CD14-positive monocyte (primary cell): ENCODE measurements around the gene UQCC5. TPM values are rescaled to one million over a fixed set of nuclear protein-coding genes. Genes with fewer than 3 reads are reported as not detected.

ENCODE experiments used
- DNase-seq, 3 donors: peaks; one replicate each; pipeline ENCODE4 v3.0.0-alpha.2; 2011 to 2022
- H2AFZ ChIP-seq: 2 replicates; pipeline ENCODE4 v1.6.0; 2012; ENCODE audit warnings: mild to moderate bottlenecking, low read depth, low read length, inconsistent platforms; ENCODE audit not compliant: insufficient read depth, poor library complexity, severe bottlenecking
- H3K27ac ChIP-seq, 2 donors: 1 replicate in 1 of 2; 2 replicates in 1 of 2; pipeline ENCODE4 v1.5.1; 2012 to 2013; ENCODE audit warnings: low read length in 2 of 2, control low read depth in 1 of 2, inconsistent platforms in 1 of 2, low read depth in 1 of 2, mild to moderate bottlenecking in 1 of 2
- H3K27me3 ChIP-seq, 2 donors: one replicate each; pipeline versions ENCODE4 v1.6.0 to v1.6.1; 2011 to 2013; ENCODE audit warnings: low read length in 2 of 2; ENCODE audit not compliant: control insufficient read depth in 2 of 2, insufficient read depth in 2 of 2
- H3K36me3 ChIP-seq, 2 donors: replicated peaks in 1 of 2; 1 replicate in 1 of 2; 2 replicates in 1 of 2; pipeline versions ENCODE4 v1.5.1 to v1.6.1; 2012 to 2013; ENCODE audit warnings: low read length in 2 of 2, control low read depth in 1 of 2, inconsistent platforms in 1 of 2, mild to moderate bottlenecking in 1 of 2; ENCODE audit not compliant: insufficient read depth in 2 of 2, control insufficient read depth in 1 of 2
- H3K4me1 ChIP-seq, 2 donors: 1 replicate in 1 of 2; 2 replicates in 1 of 2; pipeline versions ENCODE4 v1.5.1 to v1.6.1; 2012 to 2013; ENCODE audit warnings: low read length in 2 of 2, control low read depth in 1 of 2, inconsistent platforms in 1 of 2, mild to moderate bottlenecking in 1 of 2, moderate library complexity in 1 of 2; ENCODE audit not compliant: insufficient read depth in 2 of 2, control insufficient read depth in 1 of 2
- H3K4me2 ChIP-seq: replicated peaks from 2 replicates; pipeline ENCODE3; 2012; ENCODE audit warnings: low read length, moderate library complexity, mild to moderate bottlenecking; ENCODE audit not compliant: poor library complexity, severe bottlenecking; ENCODE audit errors: extremely low read depth
- H3K4me3 ChIP-seq, 3 experiments: fragments of 200-600 bp in 1 of 3; sonication (generic) in 1 of 3; replicated peaks in 1 of 3; 1 replicate in 2 of 3; 2 replicates in 1 of 3; pipeline ENCODE4 v1.5.1; 2011 to 2013; ENCODE audit warnings: low read length in 3 of 3, mild to moderate bottlenecking in 3 of 3, control low read depth in 2 of 3, low read depth in 2 of 3, inconsistent platforms in 1 of 3, moderate library complexity in 1 of 3
- H3K79me2 ChIP-seq: 2 replicates; pipeline ENCODE4 v1.6.0; 2012; ENCODE audit warnings: mild to moderate bottlenecking, control low read depth, inconsistent platforms, low read length, moderate library complexity; ENCODE audit not compliant: insufficient read depth
- H3K9ac ChIP-seq: 2 replicates; pipeline ENCODE4 v1.6.0; 2017; ENCODE audit warnings: low read length, mild to moderate bottlenecking; ENCODE audit not compliant: insufficient read depth, poor library complexity, severe bottlenecking
- H3K9me3 ChIP-seq, 2 donors: replicated peaks in 1 of 2; 1 replicate in 1 of 2; 2 replicates in 1 of 2; pipeline versions ENCODE4 v1.5.1 to v1.6.1; 2012 to 2013; ENCODE audit warnings: low read length in 2 of 2, control low read depth in 1 of 2; ENCODE audit not compliant: control insufficient read depth in 1 of 2, insufficient read depth in 1 of 2
- H4K20me1 ChIP-seq: 2 replicates; pipeline ENCODE4 v1.6.0; 2012; ENCODE audit warnings: mild to moderate bottlenecking, low read length, control low read depth, moderate library complexity; ENCODE audit not compliant: insufficient read depth
- H3K27ac Mint-ChIP-seq, 7 donors: one replicate each; pipeline ENCODE4 v1.8.0; 2020; ENCODE audit warnings: mild to moderate bottlenecking in 7 of 7, mixed read lengths in 7 of 7, moderate library complexity in 6 of 7, inconsistent platforms in 2 of 7
- H3K27me3 Mint-ChIP-seq, 3 donors: one replicate each; pipeline ENCODE4 v1.8.0; 2021 to 2022; ENCODE audit warnings: low read depth in 3 of 3, mild to moderate bottlenecking in 3 of 3, mixed read lengths in 3 of 3, moderate library complexity in 3 of 3, inconsistent platforms in 1 of 3
- H3K36me3 Mint-ChIP-seq, 2 donors: one replicate each; pipeline ENCODE4 v1.8.0; 2020; ENCODE audit warnings: mixed read lengths in 2 of 2, inconsistent platforms in 1 of 2, mild to moderate bottlenecking in 1 of 2
- H3K4me1 Mint-ChIP-seq: one replicate; pipeline ENCODE4 v1.8.0; 2020; ENCODE audit warnings: mild to moderate bottlenecking, mixed read lengths
- H3K4me3 Mint-ChIP-seq, 2 donors: one replicate each; pipeline ENCODE4 v1.8.0; 2020; ENCODE audit warnings: mild to moderate bottlenecking in 2 of 2, mixed read lengths in 2 of 2, moderate library complexity in 1 of 2
- H3K9me3 Mint-ChIP-seq, 7 donors: one replicate each; pipeline ENCODE4 v1.8.0; 2020 to 2022; ENCODE audit warnings: mixed read lengths in 7 of 7, mild to moderate bottlenecking in 6 of 7, moderate library complexity in 6 of 7, inconsistent platforms in 2 of 7
- CTCF ChIP-seq: fragments of 200-600 bp; IDR thresholded peaks from one replicate; pipeline ENCODE4 v1.8.0; 2022; ENCODE audit warnings: antibody characterized with exemption, mild to moderate bottlenecking
- WGBS: methylation state at CpG from one replicate; pipeline ENCODE4 v1.1.5; 2013; ENCODE audit warnings: missing lambda C conversion rate; ENCODE audit not compliant: insufficient coverage; 5-methylcytosine and 5-hydroxymethylcytosine counted together
- intact Hi-C, 2 donors: fragments of 100-400 bp; cut with micrococcal nuclease; formaldehyde crosslinking; loops; one replicate each; pipeline versions ENCODE4 v1.15.0 to v1.15.1; 2023
- polyA plus RNA-seq, 3 donors: library from polyadenylated mRNA; depleted of rRNA in 1 of 3; unstranded in 2 of 3; stranded (reverse) in 1 of 3; fragments of 300-500 nt in 2 of 3; fragments of >200 nt in 1 of 3; fragmentation: Illumina TruSeq in 2 of 3; gene quantifications; 1 replicate in 2 of 3; 2 replicates in 1 of 3; pipeline ENCODE4 v1.2.3, GENCODE V29; 2012 to 2021

The UQCC5 gene
- polyA plus RNA-seq, 3 donors: 1.4 to 52.1 (median 43.3) TPM

GRCh38 chr3:52520716-52521487 is 15.5 kb upstream of the UQCC5 start:
- Histone ChIP-seq H3K9ac (no peak overlapping the region), H3K36me3 (peaks cover 96 to 99% of the 10 kb centered on the region in 2 donors), H3K27me3 (no peaks in the 10 kb centered on the region), H3K4me1 (no peaks in the 10 kb centered on the region), H4K20me1 (peaks cover 11% of the 10 kb centered on the region), H3K9me3 (no peaks in the 10 kb centered on the region), H2AFZ (no peak overlapping the region), H3K4me2 (no peak overlapping the region), H3K79me2 (no peaks in the 10 kb centered on the region), H3K4me3 (no peak overlapping the region), H3K27ac (no peak overlapping the region)
- Mint-ChIP-seq H3K4me1 (no peaks in the 10 kb centered on the region), H3K4me3 (no peak overlapping the region), H3K9me3 (no peaks in the 10 kb centered on the region), H3K36me3 (peaks cover 81 to 96% of the 10 kb centered on the region in 2 donors), H3K27ac (peak overlapping the region in 1 of 7 donors; percentile 67), H3K27me3 (peaks cover 1 to 4% (median 1%) of the 10 kb centered on the region in 3 donors)
- 98% methylated on average over 17 of the region's 20 CpGs for WGBS
- TF ChIP-seq CTCF: no peak
- intact Hi-C loops: no loop called here
- DNase-seq: no peak

DNA sequence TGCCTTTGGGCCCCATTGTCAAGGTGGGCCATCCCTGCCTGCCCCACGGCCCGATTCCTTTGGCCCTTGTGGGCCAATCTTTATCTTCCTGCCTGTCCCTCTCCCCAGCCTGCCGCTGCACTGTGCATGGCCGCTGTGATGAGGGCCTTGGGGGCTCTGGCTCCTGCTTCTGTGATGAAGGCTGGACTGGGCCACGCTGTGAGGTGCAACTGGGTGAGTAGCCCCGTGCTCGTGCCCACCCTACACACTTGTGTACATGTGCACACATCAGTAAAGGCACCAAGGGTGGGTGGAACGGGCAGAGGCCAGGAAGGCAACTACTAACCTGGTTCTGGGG is 14.9 kb upstream of the UQCC5 start:
- peaks cover 79 to 95% of the 10 kb centered on the region in 2 donors for H3K36me3 Mint-ChIP-seq
- no peak overlapping the region for H3K4me3 ChIP-seq
- intact Hi-C loops: no loop called here
- H3K4me1 Mint-ChIP-seq: no peaks in the 10 kb centered on the region
- DNase-seq: no peak
- no peak overlapping the region for H3K27ac ChIP-seq
- 94% methylated on average over 5 of the region's 8 CpGs for WGBS
- no peak overlapping the region for H2AFZ ChIP-seq
- H3K4me3 Mint-ChIP-seq: no peak overlapping the region
- peaks cover 90 to 97% of the 10 kb centered on the region in 2 donors for H3K36me3 ChIP-seq
- H4K20me1 ChIP-seq: peaks cover 9% of the 10 kb centered on the region
- H3K4me2 ChIP-seq: no peak overlapping the region
- no peak overlapping the region for H3K9ac ChIP-seq
- H3K79me2 ChIP-seq: no peaks in the 10 kb centered on the region
- H3K27me3 ChIP-seq: no peaks in the 10 kb centered on the region
- no peak for TF ChIP-seq CTCF
- no peaks in the 10 kb centered on the region for H3K4me1 ChIP-seq
- peaks cover 1 to 4% (median 1%) of the 10 kb centered on the region in 3 donors for H3K27me3 Mint-ChIP-seq
- no peaks in the 10 kb centered on the region for H3K9me3 Mint-ChIP-seq
- no peak overlapping the region for H3K27ac Mint-ChIP-seq
- H3K9me3 ChIP-seq: no peaks in the 10 kb centered on the region
